Endothelial cell of umbilical vein (primary cell): ENCODE results near the gene LARGE1. TPM values are rescaled to one million over a fixed set of nuclear protein-coding genes. Genes with fewer than 3 reads are reported as not detected.

Source experiments
- BruUV-seq: library from RNA; stranded (reverse); fragments of 400-500 nt; replicated peaks from 2 replicates; lab custom pipeline; 2021; lab: Mats Ljungman, UMichigan
- CTCF ChIA-PET: fragments of 300-600, 350-600 bp; sonication (Branson Sonifier 250); formaldehyde crosslinking; loops from one replicate; lab custom pipeline; 2021; ENCODE audit warnings: antibody characterized with exemption, inconsistent platforms; lab: Charles Lee
- POLR2A ChIA-PET: fragments of 300-600, 350-600 bp; sonication (Branson Sonifier 250); formaldehyde crosslinking; loops from one replicate; lab custom pipeline; 2021; ENCODE audit warnings: antibody characterized with exemption, inconsistent platforms; lab: Charles Lee
- DNase-seq: peaks from one replicate; pipeline ENCODE4 v3.0.0-alpha.2; 2011; ENCODE audit warnings: low read depth, low spot score
- FAIRE-seq: peaks from 2 replicates; lab custom pipeline; 2011; peaks lifted over from hg19 to GRCh38; lab: Jason Lieb, UNC
- H2AFZ ChIP-seq: 2 replicates; pipeline ENCODE4 v1.6.0; 2012; ENCODE audit warnings: low read depth, low read length, control low read depth, inconsistent platforms
- H3K27ac ChIP-seq: 2 replicates; pipeline ENCODE4 v1.5.1; 2011; ENCODE audit warnings: low read depth, mild to moderate bottlenecking, control low read depth, low read length, moderate library complexity; ENCODE audit not compliant: insufficient read depth
- H3K27me3 ChIP-seq, 2 experiments: 2 replicates each; pipeline versions ENCODE4 v1.6.0 to v1.6.1; 2011; ENCODE audit warnings: low read length in 2 of 2, mixed read lengths in 1 of 2; ENCODE audit not compliant: control insufficient read depth in 2 of 2, insufficient read depth in 2 of 2
- H3K36me3 ChIP-seq, 2 experiments: 2 replicates in 1 of 2; 3 replicates in 1 of 2; pipeline ENCODE4 v1.5.1; 2011; ENCODE audit warnings: low read length in 2 of 2, mild to moderate bottlenecking in 1 of 2, moderate library complexity in 1 of 2; ENCODE audit not compliant: control insufficient read depth in 2 of 2, insufficient read depth in 2 of 2; ENCODE audit errors: extremely low read depth in 1 of 2
- H3K4me1 ChIP-seq: 3 replicates; pipeline ENCODE4 v1.5.1; 2011; ENCODE audit warnings: mild to moderate bottlenecking, low read length; ENCODE audit not compliant: control insufficient read depth, insufficient read depth; ENCODE audit errors: extremely low read depth
- H3K4me2 ChIP-seq: 2 replicates; pipeline ENCODE4 v1.6.1; 2011; ENCODE audit warnings: low read length, control low read depth, mixed read lengths; ENCODE audit not compliant: insufficient read depth
- H3K4me3 ChIP-seq, 3 experiments: fragments of 200-600 bp in 1 of 3; sonication (generic), shearing (Covaris generic) in 1 of 3; replicated peaks in 1 of 3; 2 replicates each; pipeline ENCODE4 v1.5.1; 2011 to 2016; ENCODE audit warnings: control low read depth in 3 of 3, low read length in 3 of 3, mild to moderate bottlenecking in 2 of 3, inconsistent platforms in 1 of 3, low read depth in 1 of 3, moderate library complexity in 1 of 3; ENCODE audit not compliant: insufficient read depth in 1 of 3
- H3K79me2 ChIP-seq: 2 replicates; pipeline ENCODE4 v1.6.0; 2012; ENCODE audit warnings: low read length, inconsistent platforms; ENCODE audit not compliant: control insufficient read depth, insufficient read depth
- H3K9ac ChIP-seq: replicated peaks from 2 replicates; pipeline ENCODE3; 2011; ENCODE audit warnings: low read length, control low read depth; ENCODE audit not compliant: insufficient read depth; ENCODE audit errors: extremely low read depth
- H3K9me1 ChIP-seq: replicated peaks from 3 replicates; pipeline ENCODE4 v1.6.0; 2011; ENCODE audit warnings: mild to moderate bottlenecking, low read length; ENCODE audit not compliant: control insufficient read depth, insufficient read depth; ENCODE audit errors: extremely low read depth
- H3K9me3 ChIP-seq: replicated peaks from 2 replicates; pipeline ENCODE4 v1.5.1; 2012; ENCODE audit warnings: low read length, inconsistent platforms; ENCODE audit not compliant: control insufficient read depth, insufficient read depth
- H4K20me1 ChIP-seq: replicated peaks from 2 replicates; pipeline ENCODE3; 2011; ENCODE audit warnings: mild to moderate bottlenecking, low read length; ENCODE audit not compliant: control insufficient read depth, insufficient read depth; ENCODE audit errors: extremely low read depth
- CTCF ChIP-seq, 2 donors: IDR thresholded peaks; 1 replicate in 1 of 2; 2 replicates in 1 of 2; pipeline ENCODE4 v1.5.1; 2011; ENCODE audit warnings: low read length in 2 of 2, mild to moderate bottlenecking in 2 of 2, moderate library complexity in 2 of 2, control low read depth in 1 of 2, inconsistent platforms in 1 of 2, low read depth in 1 of 2; ENCODE audit not compliant: insufficient read depth in 1 of 2; ENCODE audit errors: extremely low read depth in 1 of 2
- EZH2 ChIP-seq: IDR thresholded peaks from 2 replicates; pipeline ENCODE4 v1.6.1; 2012; ENCODE audit warnings: borderline replicate concordance, low read depth, mild to moderate bottlenecking, moderate library complexity, low read length, inconsistent platforms; ENCODE audit not compliant: severe bottlenecking
- FOS ChIP-seq: IDR thresholded peaks from 2 replicates; pipeline ENCODE4 v1.6.1; 2011; ENCODE audit warnings: mild to moderate bottlenecking, low read length, moderate library complexity, borderline replicate concordance; ENCODE audit not compliant: insufficient read depth
- GATA2 ChIP-seq: IDR thresholded peaks from 2 replicates; pipeline ENCODE4 v1.7.0; 2011; ENCODE audit warnings: low read depth, mild to moderate bottlenecking, moderate library complexity, mixed read lengths, low read length; ENCODE audit not compliant: insufficient read length, insufficient read depth
- JUN ChIP-seq: IDR thresholded peaks from 2 replicates; pipeline ENCODE4 v1.6.1; 2011; ENCODE audit warnings: borderline replicate concordance, low read depth; ENCODE audit not compliant: insufficient read length, insufficient read depth
- MAX ChIP-seq: IDR thresholded peaks from 2 replicates; pipeline ENCODE4 v1.6.1; 2011; ENCODE audit not compliant: insufficient read depth, insufficient read length
- MYC ChIP-seq: IDR thresholded peaks from one replicate; pipeline ENCODE4 v1.6.1; 2011; ENCODE audit warnings: mild to moderate bottlenecking, low read depth, low read length
- POLR2A ChIP-seq: IDR thresholded peaks from 2 replicates; pipeline ENCODE4 v1.6.1; 2012; ENCODE audit warnings: low read depth, mild to moderate bottlenecking, control low read depth, low read length
- POLR2AphosphoS5 ChIP-seq: IDR thresholded peaks from 2 replicates; pipeline ENCODE4 v1.6.1; 2012; ENCODE audit warnings: low read depth, mild to moderate bottlenecking, control low read depth, low read length, moderate library complexity; ENCODE audit not compliant: insufficient read depth
- dilution Hi-C: fragments of 300-500 bp; cut with MboI; formaldehyde crosslinking; loops from one replicate; pipeline ENCODE4 v1.15.0; 2019; ENCODE audit warnings: low sequenced_read_pairs; ENCODE audit not compliant: extremely low pct_ligation_motif_present
- intact Hi-C: fragments of 100-400 bp; cut with micrococcal nuclease; formaldehyde crosslinking; loops from one replicate; pipeline ENCODE4 v1.10.0; 2022
- polyA plus RNA-seq, 4 experiments: library from polyadenylated mRNA; depleted of rRNA in 3 of 4; stranded (reverse) in 3 of 4; unstranded in 1 of 4; fragments of >200 nt; gene quantifications; 2 replicates each; pipeline versions ENCODE4 v1.2.1 to v1.2.3, GENCODE V29; 2011 to 2012; ENCODE audit warnings: missing spikeins in 1 of 4
- total RNA-seq: library from RNA; stranded (reverse); gene quantifications from 2 replicates; pipeline ENCODE4 v1.2.3, GENCODE V29; 2021

Gene LARGE1
- total and polyA plus RNA-seq, 2 donors (not counting 3 experiments of a cell fraction or from before 2014, with no cell fraction given) = 0.95 to 4.4 TPM

GRCh38 chr22:33573479-33573878 lies 346.8 kb downstream of the LARGE1 start:
- H3K4me1 ChIP-seq = no peaks in the 10 kb centered on the region
- ChIA-PET CTCF (no interaction called here), POLR2A (no interaction called here)
- no peak overlapping the region for H2AFZ ChIP-seq
- H3K27me3 ChIP-seq = no peaks in the 10 kb centered on the region
- H3K27ac ChIP-seq = no peak overlapping the region
- DNase-seq (no peak), FAIRE-seq (no peak)
- H3K36me3 ChIP-seq = no peaks in the 10 kb centered on the region
- no peak overlapping the region for H3K4me2 ChIP-seq
- BruUV-seq = no TSS peak
- TF ChIP-seq CTCF (IDR thresholded peaks at IDR 0.05; ENCODE audit: extremely low read depth in 1 of 2, insufficient read depth in 1 of 2, low read depth in 1 of 2, low read length in 2 of 2) = no peak
- no peak for TF ChIP-seq MYC
- no peak for TF ChIP-seq FOS
- TF ChIP-seq GATA2 = no peak
- no peak for TF ChIP-seq MAX
- no peak for TF ChIP-seq POLR2A
- no peak for TF ChIP-seq POLR2AphosphoS5
- TF ChIP-seq EZH2 = no peak
- TF ChIP-seq JUN = no peak
- H3K9me1 ChIP-seq = no peaks in the 10 kb centered on the region
- no peaks in the 10 kb centered on the region for H3K79me2 ChIP-seq
- H4K20me1 ChIP-seq = no peaks in the 10 kb centered on the region
- peaks cover 4% of the 10 kb centered on the region for H3K9me3 ChIP-seq
- dilution Hi-C loops = no loop called here
- intact Hi-C loops = no loop called here
- H3K4me3 ChIP-seq = no peak overlapping the region
- no peak overlapping the region for H3K9ac ChIP-seq
